ENCODE data around the gene FMO1.
"Not testable (repeated sequence)": the region's sequence is repeated elsewhere in the genome, so short reads cannot be mapped to it uniquely, and the experiment has no call there.

FMO1 gene

DNA sequence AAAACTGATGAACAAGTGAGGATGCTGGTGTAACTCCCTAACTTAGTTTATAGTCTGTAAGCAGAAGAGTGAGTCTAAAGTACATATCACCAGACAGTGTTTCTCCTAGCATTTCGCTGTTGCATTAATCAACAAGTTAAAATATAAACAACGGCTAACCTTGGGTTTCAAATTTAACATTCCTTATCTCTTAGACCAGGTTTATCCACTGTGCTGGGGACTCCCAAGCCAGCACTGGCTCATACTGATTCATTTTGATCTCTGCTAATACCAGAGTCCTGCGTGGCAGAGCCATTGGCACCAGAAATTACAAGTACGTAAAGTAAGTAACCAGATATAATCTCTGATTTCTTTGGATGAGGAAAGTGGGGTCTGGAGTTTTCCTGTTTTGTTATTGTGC lies at the start of gene FMO1:
FMO1 (plus strand) TSS at position 193 of the 400 bp plus-strand sequence. CDS start 9,594 bp downstream, outside the sequence.
- DNase-seq: no peak

DNA sequence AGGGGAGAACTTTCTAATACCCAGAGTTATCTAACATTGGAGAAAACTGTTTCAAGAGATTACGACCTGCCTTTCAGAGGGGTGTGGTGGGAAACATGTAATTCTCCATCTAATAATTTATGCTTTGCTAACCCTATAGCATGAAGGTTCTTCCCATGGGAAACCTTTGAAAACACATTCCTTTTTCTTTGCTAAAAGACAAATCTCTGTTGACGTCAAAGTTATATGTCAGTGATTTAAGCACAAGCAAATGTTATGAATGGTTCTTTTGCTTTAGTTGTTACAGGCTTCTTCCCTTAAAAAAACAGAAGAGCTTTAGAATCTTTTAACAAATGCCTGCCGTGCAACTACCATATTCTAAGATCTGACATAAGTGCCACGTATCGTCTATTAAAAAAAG lies 44.0 kb upstream of the FMO1 start:
- DNase-seq: no peak

- DNase-seq: no peak
Observed at GRCh38 chr1:171206204-171206977, 41.9 kb upstream of the FMO1 start.

- no peak for DNase-seq
Observed at GRCh38 chr1:171206978-171207355, 41.3 kb upstream of the FMO1 start.

- DNase-seq: no peak
Observed at GRCh38 chr1:171207377-171207776, 40.9 kb upstream of the FMO1 start.

- no peak for DNase-seq
Observed at GRCh38 chr1:171210355-171210754, 37.9 kb upstream of the FMO1 start.

DNA sequence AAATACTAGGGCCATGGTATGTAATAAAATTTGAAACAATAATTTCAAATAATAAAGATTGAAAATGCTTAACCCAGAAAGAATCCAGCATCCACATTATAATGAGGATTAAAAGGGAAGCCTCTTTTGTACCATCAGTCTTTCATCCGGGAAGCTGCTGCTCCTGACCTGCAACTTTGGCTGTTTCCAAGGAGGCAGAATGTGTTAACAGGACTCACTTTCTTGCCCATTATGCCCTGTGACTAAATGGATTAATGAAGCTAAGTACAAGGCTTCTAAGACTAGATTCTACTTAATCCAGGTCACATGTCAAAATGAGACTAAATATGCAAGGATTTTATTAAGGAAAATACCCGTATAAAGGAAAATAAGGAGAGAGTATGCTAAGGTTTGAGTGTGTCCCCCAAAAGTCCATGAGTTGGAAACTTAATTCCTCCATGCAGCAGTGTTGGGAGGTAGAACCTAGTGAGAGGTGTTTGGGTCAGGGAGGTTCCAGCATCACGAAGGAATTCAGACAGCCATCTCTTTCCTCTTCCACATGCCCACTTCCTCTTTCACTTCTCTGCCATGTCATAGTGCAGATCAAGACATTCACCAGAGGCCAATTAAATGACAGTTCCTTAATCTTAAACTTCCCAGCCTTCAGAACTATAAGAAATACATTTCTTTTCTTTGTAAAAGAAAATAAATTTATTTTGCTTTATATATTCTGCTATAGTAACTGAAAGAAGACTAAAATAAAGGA lies 35.5 kb upstream of the FMO1 start:
- DNase-seq: no peak

GRCh38 chr1:171213559-171214454 lies 34.5 kb upstream of the FMO1 start:
- DNase-seq: no peak

- no peak for DNase-seq
Observed at GRCh38 chr1:171217658-171218443, 30.4 kb upstream of the FMO1 start.

- DNase-seq: no peak
Observed at GRCh38 chr1:171218661-171219060, 29.6 kb upstream of the FMO1 start.

DNA sequence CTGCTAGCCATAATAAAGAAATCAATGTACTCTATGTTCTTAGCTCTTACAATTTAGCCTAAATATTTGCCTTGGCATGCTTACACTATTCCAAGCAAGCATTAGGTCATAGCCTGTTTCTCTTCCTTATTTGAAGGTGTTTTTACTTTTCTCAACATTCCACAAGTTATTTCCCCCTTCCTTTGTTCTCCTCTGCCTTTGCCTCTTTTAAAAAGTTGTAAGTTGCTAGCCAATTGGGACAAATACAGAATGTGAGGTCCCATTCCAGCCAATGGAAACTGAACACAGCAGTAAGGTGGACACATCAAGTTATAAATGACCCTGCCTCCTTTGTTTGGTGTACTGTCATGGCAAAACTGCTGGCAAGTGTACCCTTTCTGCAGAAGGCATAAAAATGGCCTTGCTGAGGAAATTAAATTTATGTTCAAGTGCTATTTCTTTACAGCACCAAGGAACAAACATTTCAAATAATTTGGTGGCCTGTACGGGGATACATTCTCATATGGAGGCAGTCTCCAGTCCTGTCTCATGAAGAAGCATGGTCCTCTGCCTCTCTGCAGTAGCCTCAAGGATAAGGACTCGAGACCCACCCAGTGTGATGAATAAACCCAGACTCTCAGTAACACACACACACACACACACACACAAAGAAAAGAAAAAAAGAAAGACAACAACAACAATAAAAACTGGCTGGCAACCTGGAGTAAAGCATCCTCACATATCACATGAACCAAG lies 28.8 kb upstream of the FMO1 start:
- DNase-seq: no peak

DNA sequence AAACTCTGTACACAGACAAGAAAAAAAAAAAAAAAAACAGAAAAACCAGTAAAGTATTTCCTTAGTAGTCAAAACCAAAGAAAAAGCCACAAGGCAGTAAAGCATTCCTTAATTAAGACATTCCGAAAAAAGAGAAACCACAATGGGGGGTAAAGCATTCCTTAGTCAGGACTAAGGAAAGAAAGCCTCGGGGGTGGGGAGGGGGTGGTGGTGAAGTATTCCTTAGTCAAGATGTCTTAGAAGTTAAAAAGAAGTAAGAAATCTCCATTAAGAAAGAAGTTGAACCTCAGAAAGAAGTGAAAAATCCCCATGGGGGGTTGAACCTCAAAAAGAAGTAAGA lies 28.2 kb upstream of the FMO1 start:
- peak; percentile 55 for DNase-seq

- DNase-seq: no peak
Observed at GRCh38 chr1:171220581-171221054, 27.7 kb upstream of the FMO1 start.

GRCh38 chr1:171221665-171222591 lies 26.4 kb upstream of the FMO1 start:
- DNase-seq: no peak

GRCh38 chr1:171222936-171223335 lies 25.4 kb upstream of the FMO1 start:
- DNase-seq: no peak

GRCh38 chr1:171224257-171224656 lies 24.0 kb upstream of the FMO1 start:
- DNase-seq: not testable (repeated sequence)

DNA sequence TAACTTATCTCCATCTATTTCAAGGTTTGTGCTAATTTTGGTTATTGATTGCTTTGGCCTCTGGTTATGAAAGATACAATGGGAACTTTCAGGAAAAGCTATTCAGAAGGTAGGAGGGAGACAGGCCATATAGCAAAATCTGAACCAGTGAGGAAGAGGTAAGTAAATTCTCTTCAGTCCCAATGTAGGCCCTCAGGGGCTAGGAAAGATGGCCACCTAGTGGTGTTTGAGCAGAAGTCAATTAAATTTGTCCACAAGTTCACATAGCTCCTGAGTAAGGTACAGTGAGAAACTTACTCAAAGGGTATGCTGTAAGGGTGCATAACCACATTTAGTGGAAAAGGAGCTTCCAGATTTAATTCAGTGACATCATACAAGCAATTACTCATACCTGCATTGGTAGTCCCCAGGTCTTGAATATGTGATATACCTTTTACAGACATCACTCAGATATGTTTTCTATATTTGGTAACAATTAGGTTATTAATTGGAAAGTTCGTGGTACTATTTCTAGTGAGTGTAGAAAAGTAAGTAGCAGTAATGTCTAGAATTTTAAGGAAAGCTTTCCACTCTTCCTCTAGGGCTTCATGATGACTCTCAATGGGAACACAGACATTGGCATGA lies 21.4 kb upstream of the FMO1 start:
- DNase-seq: peak; percentile 74

DNA sequence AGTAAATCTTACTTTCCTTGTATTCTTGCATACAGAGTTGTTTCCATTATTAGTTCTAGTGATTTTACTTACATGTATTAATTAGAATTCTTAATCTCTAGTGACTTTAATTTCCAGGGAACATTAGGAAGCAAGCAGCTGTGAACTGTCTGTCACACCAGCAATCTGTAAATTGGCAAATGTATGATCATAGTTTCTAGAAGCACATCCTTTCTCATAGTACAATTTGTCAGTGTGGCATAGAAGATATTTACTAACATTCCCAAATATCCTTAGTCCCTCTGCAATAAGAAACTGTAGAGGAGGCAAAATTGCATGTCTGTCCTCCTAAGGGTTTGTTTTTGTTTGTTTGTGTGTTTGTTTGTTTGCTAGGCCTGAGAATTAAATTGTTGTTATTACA lies 17.0 kb upstream of the FMO1 start:
- no peak for DNase-seq

- DNase-seq: no peak
Observed at GRCh38 chr1:171233183-171233582, 15.1 kb upstream of the FMO1 start.

DNA sequence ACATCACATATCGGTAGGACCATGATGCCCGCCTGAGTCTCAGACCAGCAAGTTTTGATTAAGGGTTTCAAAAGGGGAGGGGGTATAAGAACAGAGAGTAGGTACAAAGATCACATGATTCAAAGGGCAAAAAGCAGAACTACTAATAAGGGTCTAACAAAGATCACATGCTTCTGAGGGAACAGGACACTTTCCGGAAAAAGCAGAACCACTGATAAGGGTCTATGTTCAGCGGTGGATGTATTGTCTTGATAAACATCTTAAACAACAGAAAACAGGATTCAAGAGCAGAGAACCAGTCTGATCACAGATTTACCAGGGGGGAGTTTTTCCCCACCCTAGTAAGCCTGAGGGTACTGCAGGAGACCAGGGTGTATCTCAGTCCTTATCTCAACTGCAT lies 12.1 kb upstream of the FMO1 start:
- DNase-seq: not testable (repeated sequence)
